Osteoblast (primary cell): Measurements from ENCODE around the gene BPIFA3. TPM values are rescaled to one million over a fixed set of nuclear protein-coding genes. Genes with fewer than 3 reads are reported as not detected.

Experiments
- DNase-seq: peaks from one replicate; pipeline ENCODE4 v3.0.0; 2011; ENCODE audit warnings: low spot score, mixed read lengths; ENCODE audit not compliant: insufficient read length; ENCODE audit errors: missing footprints
- H2AFZ ChIP-seq: 2 replicates; pipeline ENCODE4 v1.6.0; 2011; ENCODE audit warnings: mild to moderate bottlenecking, low read length
- H3K27ac ChIP-seq: 2 replicates; pipeline ENCODE4 v1.5.1; 2011; ENCODE audit warnings: mild to moderate bottlenecking, low read depth, low read length, moderate library complexity
- H3K27me3 ChIP-seq: 2 replicates; pipeline ENCODE4 v1.6.0; 2012; ENCODE audit warnings: mild to moderate bottlenecking, control low read depth, inconsistent platforms, low read length, moderate library complexity; ENCODE audit not compliant: insufficient read depth
- H3K36me3 ChIP-seq: 2 replicates; pipeline ENCODE4 v1.5.1; 2011; ENCODE audit warnings: mild to moderate bottlenecking, low read length, control low read depth, moderate library complexity; ENCODE audit not compliant: insufficient read depth
- H3K4me1 ChIP-seq: 2 replicates; pipeline ENCODE4 v1.5.1; 2011; ENCODE audit warnings: mild to moderate bottlenecking, low read length, control low read depth, moderate library complexity; ENCODE audit not compliant: insufficient read depth
- H3K4me2 ChIP-seq: 2 replicates; pipeline ENCODE4 v1.6.0; 2011; ENCODE audit warnings: mild to moderate bottlenecking, low read length; ENCODE audit not compliant: insufficient read depth
- H3K4me3 ChIP-seq: fragments of 200-600 bp; sonication (generic); 3 replicates; pipeline ENCODE4 v1.5.1; 2012; ENCODE audit warnings: mild to moderate bottlenecking, low read length, inconsistent platforms; ENCODE audit not compliant: insufficient read depth
- H3K79me2 ChIP-seq: 2 replicates; pipeline ENCODE4 v1.6.0; 2012; ENCODE audit warnings: mild to moderate bottlenecking, low read length, control low read depth, inconsistent platforms; ENCODE audit not compliant: insufficient read depth
- H3K9me3 ChIP-seq: 2 replicates; pipeline ENCODE4 v1.5.1; 2011; ENCODE audit warnings: low read depth, low read length, control low read depth
- H4K20me1 ChIP-seq: 2 replicates; pipeline ENCODE4 v1.6.0; 2012; ENCODE audit warnings: mild to moderate bottlenecking, low read length, control low read depth; ENCODE audit not compliant: insufficient read depth
- CTCF ChIP-seq: IDR thresholded peaks from 2 replicates; pipeline ENCODE4 v1.5.1; 2011; ENCODE audit warnings: mild to moderate bottlenecking, low read depth, low read length, moderate library complexity; ENCODE audit errors: extremely low read depth
- total RNA-seq: library from RNA; depleted of rRNA; stranded (reverse); fragments of >200 nt; gene quantifications from 2 replicates; pipeline ENCODE4 v1.2.3, GENCODE V29; 2012

The BPIFA3 gene
- total RNA-seq, 1 donor: not detected

- H3K79me2 ChIP-seq: no peaks in the 10 kb centered on the region
- H4K20me1 ChIP-seq: no peaks in the 10 kb centered on the region
- H3K4me3 ChIP-seq: no peak overlapping the region
- H3K9me3 ChIP-seq: no peaks in the 10 kb centered on the region
- DNase-seq: no peak
- no peak overlapping the region for H3K4me2 ChIP-seq
- H2AFZ ChIP-seq: no peak overlapping the region
- no peaks in the 10 kb centered on the region for H3K27me3 ChIP-seq
- no peak overlapping the region for H3K27ac ChIP-seq
- H3K4me1 ChIP-seq: no peaks in the 10 kb centered on the region
- no peak for TF ChIP-seq CTCF
- H3K36me3 ChIP-seq: no peaks in the 10 kb centered on the region
Observed at GRCh38 chr20:33192912-33193501, 24.1 kb upstream of the BPIFA3 start.

GRCh38 chr20:33199026-33199425, 18.1 kb upstream of the BPIFA3 start:
- Histone ChIP-seq H2AFZ (no peak overlapping the region), H3K27me3 (no peaks in the 10 kb centered on the region)
- TF ChIP-seq CTCF: no peak

GRCh38 chr20:33202451-33202850, 14.7 kb upstream of the BPIFA3 start:
- Histone ChIP-seq H3K27me3 (no peaks in the 10 kb centered on the region), H3K27ac (no peak overlapping the region), H4K20me1 (no peaks in the 10 kb centered on the region), H3K4me2 (no peak overlapping the region), H2AFZ (no peak overlapping the region), H3K4me1 (no peaks in the 10 kb centered on the region), H3K79me2 (no peaks in the 10 kb centered on the region), H3K4me3 (no peak overlapping the region), H3K36me3 (no peaks in the 10 kb centered on the region), H3K9me3 (no peaks in the 10 kb centered on the region)
- no peak for TF ChIP-seq CTCF
- DNase-seq: no peak

More at GRCh38 chr20:33199026-33199425, 18.1 kb upstream of the BPIFA3 start:
- no peak overlapping the region for H3K27ac ChIP-seq
- no peaks in the 10 kb centered on the region for H4K20me1 ChIP-seq
- no peak overlapping the region for H3K4me3 ChIP-seq
- no peak overlapping the region for H3K4me2 ChIP-seq
- no peak for DNase-seq
- H3K4me1 ChIP-seq: no peaks in the 10 kb centered on the region
- no peaks in the 10 kb centered on the region for H3K9me3 ChIP-seq
- H3K36me3 ChIP-seq: no peaks in the 10 kb centered on the region
- no peaks in the 10 kb centered on the region for H3K79me2 ChIP-seq

GRCh38 chr20:33203444-33203843, 13.7 kb upstream of the BPIFA3 start:
- no peak for TF ChIP-seq CTCF
- Histone ChIP-seq H2AFZ (no peak overlapping the region), H3K27me3 (no peaks in the 10 kb centered on the region), H3K79me2 (no peaks in the 10 kb centered on the region), H3K27ac (no peak overlapping the region), H3K4me2 (no peak overlapping the region), H3K36me3 (no peaks in the 10 kb centered on the region), H4K20me1 (no peaks in the 10 kb centered on the region), H3K4me3 (no peak overlapping the region), H3K9me3 (no peaks in the 10 kb centered on the region), H3K4me1 (no peaks in the 10 kb centered on the region)
- DNase-seq: no peak
